Brain pericyte (primary cell): ENCODE results near the gene IL36A.

Experiments
- DNase-seq: peaks from one replicate; pipeline ENCODE4 v3.0.0-alpha.2; 2012; ENCODE audit warnings: low read depth, low spot score

Gene IL36A

DNA sequence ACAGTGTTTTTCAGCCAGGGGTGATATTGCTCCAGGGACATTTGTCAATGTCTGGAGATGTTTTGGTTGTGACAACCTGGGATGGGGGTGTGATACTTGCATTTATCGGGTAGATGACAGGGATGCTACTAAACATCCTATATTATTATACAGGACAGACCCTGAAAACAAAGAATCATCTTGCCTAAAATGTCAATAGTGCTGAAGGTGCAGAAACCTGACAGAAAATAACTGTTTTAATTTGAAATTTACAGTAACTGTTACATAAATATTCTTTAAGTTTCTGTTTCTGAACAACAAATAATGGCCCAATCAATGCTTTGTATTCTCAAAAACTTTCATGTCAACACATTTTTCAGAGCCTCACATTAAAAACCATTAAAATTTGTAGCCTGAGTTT is 2.0 kb downstream of the IL36A start:
- no peak for DNase-seq

DNA sequence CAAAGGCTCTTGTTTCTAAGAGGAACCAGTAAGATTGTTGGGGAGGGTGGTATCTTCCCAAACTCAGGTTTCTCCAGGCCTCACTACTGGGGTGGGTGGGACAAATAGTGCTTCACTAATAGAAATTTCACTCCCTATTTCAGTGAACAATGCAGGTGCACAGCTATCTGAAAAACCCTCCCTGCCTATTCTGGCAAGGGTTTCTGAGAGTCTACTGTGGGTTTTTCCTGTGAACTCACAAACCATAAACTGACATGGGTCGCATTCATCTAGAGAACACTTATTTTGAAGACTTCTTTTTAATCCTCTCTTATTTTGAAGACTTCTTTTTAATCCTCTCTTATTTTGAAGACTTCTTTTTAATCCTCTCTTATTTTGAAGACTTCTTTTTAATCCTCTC is 4.4 kb downstream of the IL36A start:
- no peak for DNase-seq

DNA sequence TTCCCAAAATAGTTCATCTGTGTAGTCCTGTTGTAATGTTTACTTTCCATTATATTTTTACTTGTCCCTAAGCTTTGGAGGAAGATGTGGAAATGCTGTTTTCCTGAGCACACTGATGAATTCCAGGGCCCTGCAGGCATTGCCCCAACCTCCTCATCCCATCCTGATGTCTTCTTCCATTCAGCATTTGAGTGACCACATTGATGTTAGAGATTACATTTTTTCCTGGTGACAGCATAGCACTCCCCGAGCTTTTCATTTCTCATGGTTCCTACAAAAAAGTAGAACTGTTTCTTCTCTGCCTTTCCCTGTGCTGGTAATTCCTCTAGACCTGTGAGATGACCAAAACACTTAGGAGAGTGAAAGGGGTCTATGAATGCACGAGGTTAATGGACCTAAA is 4.8 kb downstream of the IL36A start:
- no peak for DNase-seq

DNA sequence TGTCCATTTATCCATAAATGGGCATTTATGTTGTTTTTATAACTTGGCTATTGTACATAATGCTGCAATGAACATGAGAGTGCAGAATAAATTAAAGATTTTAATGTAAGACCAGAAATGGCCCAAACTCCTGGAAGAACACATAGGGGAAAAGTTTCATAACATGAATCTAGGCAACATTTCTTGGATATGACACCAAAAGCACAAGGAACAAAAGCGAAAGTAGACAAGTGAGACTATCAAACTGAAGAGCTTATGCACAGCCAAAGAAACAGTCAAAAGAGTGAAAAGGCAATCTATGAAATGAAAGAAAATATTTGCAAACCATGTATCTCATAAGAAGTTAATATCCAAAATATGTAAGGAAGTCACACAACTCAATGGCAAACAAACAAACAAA is 5.8 kb downstream of the IL36A start:
- DNase-seq: no peak

DNA sequence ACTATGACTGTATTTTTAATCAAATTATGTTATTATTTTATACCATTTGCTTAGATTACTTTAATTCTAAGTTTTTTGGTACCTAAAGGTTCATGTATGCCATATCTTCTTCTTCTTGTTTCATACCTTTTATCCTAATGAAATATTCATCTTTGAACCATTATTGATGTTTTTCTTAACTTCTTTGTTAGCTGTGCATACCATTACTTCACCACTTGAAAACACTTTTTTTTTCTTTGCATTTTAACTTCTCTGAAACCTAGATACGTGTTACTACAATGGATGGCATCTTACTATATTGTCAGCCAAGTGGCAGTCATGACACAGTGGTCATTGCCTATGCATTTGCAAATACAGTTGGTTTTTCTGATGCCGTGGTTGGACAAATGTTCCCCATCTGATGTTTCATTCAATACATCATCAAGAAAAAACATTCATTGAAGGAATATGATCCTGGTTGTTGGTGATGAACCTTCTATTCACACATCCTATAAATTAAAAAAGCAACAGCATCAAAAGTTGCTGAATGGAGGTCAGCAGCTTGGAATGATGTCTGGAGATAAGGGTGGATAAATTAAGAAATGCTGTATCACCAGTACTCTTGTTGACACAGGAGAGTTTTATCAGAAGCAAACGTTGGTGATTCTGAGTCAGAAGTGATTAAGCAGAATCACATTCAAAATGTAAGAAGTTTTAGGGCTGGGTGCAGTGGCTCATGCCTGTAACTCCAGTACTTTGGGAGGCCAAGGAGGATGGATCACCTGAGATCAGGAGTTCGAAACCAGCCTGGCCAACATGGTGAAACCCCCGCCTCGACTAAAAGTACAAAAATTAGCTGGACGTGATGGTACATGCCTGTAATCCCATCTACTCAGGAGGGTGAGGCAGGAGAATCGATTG is 7.4 kb downstream of the IL36A start:
- no peak for DNase-seq

DNA sequence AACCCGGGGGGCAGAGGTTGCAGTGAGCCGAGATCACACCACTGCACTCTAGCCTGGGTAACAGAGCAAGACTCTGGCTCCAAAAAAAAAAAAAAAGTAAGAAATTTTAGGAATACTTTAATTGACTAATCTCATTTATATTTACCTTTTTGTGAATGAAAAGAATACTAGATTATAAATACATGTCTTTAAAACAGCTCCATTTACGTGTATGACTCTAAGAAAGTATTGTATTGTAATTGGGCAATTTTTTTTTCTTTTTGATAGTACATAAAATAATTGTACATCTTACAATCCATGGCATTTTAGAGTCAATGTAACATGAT is 8.0 kb downstream of the IL36A start:
- DNase-seq: no peak

DNA sequence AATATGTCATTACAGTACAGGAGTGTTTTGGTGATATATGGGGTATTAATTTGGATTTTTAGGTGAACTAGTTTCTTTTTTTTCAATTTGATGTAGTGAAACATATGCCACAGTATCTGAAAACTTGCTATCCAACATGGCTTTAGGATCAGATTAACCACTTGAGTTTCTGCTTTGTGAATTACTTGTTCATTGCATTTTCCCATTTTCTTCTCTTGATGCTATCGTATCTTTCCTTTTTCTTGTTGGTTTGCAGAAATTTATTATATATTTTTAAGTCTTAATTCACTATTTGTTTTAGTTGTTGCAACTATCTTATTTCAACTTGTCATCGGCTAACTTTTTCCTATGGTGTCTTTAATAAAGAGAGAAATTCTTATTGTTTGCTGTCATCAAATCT is 8.8 kb downstream of the IL36A start:
- no peak for DNase-seq

DNA sequence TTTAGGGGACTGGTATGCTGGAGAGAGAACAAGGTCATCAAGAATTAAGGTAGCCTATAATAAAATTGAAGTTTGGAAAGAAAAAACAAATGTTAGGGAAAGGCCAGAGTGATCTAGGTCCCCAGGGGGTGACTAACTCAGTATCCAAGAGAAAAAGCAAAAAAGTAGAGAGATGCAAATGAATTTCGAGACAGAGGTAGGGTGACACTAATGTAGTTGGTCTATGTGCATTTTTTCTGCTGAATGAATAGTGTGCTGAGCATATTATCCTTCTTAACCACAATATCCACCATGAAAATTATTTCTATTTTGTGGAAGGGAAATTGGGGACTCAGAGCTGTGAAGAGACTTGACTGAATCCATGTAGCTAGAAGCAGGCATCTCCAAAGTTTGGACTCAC is 9.8 kb downstream of the IL36A start:
- DNase-seq: no peak

DNA sequence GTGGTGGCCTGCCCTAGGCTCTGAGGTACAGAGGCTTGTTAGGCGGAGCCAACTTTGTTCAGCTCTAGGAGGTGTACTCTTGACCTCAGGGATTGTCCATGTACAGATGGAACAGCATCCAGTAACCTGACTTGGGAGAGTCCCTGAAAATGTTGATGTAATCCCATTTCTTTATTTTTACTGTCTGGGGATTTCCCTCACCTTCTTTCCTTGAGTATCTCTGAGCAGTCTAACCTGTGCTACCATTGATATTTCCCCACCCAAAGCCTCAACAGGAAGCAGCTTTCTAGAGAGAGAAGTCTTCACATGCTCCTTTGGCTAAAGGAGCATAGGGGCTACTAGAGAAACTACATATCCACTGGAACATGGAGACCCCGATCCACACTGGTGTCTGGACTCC is 10.4 kb downstream of the IL36A start:
- no peak for DNase-seq

DNA sequence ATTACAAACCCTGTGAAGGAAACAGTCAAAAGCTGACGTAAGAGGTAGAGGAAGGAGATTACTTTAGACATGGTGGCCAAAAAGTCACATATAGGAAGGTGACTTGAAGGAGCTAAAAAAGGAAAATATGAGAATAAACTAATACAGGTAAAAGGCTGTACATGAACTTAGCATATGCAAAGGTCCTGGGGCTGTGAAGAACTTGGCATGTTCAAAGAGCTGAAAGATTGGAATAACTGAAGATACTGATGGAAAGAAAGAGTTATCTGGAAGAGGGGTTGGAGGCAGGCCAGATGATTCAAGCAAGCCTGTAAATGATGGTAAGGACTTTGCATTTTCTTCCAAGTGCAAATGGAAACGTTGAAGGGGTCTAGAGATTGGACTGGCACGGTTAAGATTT is 13.2 kb downstream of the IL36A start:
- DNase-seq: no peak

DNA sequence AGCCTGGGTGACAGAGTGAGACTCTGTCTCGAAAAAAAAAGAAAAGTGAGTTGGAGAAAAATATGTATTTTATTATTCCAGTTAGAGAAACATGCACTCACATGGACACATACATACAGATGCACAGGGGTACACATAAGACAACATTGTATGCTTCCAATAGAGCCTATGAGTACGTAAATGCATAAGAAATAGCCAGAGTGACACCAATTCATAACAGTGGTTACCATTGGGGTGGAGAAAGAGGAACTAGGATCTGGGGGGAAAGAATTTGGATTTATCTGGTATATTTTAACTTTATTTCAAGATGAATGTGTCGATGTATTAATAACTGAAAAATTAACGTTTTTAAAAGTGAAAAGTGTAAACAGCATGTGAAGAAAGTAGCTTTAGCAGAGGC is 16.1 kb downstream of the IL36A start:
- no peak for DNase-seq

DNA sequence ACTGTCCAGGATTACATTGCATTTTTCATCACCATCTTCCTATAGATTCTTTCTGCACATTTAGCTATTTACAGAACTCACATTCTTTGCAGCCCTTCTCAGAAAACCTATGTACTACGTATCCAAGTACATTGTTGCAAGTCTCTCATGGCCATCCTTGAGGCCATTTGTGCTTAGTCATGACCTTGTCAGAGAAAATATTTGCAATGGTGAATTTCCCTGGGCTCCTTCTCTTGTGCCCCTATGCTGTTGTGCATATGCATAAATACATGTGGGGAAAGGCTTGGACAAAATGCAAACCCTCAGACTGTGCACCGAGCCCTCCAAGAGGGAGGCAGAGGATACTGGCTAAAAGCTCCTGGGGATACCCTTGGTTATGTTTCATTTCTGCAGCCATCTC is 19.5 kb downstream of the IL36A start:
- no peak for DNase-seq

DNA sequence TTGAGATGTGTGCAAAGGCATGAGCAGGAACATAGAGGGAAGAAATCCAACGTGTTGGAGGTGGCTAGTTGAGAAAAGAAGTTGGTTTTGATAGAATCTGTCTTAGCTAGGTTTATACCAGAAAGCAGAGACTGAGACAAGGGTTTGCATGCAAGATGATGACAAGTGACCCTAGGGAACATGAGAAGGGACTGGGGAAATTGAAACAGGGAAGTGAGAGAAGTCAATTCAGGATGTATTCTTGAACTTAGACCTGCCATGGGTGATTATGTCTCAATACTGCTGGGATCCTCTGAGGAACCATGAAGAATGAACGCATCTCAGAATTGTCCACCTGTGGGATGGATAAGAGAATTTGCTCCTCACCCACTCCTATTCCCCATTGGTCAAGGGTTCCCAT is 20.5 kb downstream of the IL36A start:
- DNase-seq: no peak

DNA sequence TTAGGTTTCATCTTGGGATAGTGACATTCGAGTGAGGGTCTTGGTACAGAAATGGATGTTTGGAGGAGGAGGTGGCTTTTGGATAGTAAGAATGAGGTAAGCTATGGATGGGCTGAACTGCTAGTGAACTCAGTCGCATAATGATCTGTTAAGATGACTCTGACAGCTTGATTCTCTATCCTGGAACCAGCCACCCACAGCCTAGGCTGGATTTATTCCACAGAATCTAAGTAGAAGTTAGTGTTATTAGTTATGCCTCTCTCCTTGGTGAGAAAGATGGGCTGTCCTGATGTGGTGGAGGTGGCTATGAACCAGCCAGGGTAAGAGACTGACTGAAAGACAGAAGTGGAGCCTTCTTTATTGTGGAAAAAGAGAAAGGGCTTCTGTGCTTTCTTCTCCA is 22.4 kb downstream of the IL36A start:
- no peak for DNase-seq

DNA sequence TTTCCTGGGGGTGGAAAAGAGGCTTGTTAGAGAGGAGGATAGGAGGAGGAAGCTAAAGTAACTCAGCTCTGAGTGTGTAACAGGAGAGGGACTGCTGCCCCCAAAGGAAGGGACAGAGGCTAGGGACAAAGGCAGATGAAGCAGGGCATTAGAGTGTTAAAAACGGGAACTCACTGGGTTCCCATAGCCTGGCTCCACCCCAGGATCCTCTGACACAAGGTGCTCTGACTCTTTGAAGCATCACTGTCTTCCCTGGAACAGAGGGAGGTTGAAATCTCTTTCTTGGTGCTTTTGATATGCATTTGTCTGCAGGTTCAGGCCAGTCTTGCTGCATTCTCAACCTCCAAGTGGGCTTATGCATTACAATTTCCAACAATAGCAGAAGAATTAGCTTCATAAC is 22.9 kb downstream of the IL36A start:
- DNase-seq: no peak

DNA sequence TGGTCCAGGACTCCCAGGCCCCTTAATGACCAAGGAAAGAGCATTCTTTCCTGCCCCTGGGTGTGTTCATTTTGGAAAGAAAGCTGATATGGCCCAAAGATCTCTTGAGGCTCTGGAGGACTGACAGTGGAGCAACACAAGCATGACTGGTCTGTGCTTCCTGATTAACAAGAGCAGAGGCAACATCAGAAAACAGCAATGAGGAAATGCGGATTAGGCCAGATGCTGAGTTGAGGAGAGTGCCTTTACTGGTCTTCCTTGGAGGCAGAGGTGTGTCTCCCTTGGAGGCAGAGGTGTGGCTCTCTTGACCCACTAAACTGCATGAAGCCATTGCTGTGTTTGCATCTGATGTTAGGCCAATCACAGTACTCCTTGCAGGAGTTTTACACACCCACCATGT is 27.5 kb downstream of the IL36A start:
- no peak for DNase-seq

DNA sequence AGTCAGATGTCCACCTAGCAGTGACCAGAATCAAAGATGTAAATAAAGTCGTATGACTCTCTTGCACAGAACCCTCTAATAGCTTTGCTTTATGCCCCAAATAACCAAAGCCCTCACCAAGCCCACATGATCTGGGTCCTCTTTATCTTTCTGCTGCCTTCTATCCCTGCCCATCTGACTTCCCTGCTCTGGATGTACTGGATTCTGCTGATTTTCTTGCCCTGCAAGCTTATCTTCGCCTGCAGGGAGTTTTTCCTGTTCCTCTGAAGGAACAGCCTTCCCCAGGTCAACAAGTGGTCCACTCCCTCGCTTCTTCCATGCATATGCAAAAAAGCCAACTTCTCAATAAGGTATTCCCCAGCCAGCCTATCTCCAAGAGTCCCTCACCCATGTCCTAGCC is 28.8 kb downstream of the IL36A start:
- DNase-seq: no peak

DNA sequence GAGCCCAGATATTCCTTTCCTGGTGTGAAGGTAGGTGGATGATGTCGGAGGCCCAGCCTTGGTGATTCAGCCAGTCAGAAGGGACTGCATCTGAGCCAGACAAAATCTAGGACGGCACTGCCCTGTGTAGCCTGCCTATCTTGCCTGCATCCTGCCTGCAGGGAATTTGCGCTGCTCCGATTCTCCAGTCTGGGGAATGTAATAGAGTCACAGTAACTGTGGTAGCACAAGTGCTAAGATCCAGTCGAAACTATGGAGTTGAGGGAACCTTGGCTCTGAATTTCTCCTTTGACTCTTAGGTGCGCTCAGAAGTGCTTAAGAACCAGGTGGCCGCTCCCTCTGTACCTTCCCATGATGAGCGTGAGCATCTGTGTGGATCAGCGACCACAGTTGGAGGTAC is 31.5 kb downstream of the IL36A start:
- DNase-seq: no peak

DNA sequence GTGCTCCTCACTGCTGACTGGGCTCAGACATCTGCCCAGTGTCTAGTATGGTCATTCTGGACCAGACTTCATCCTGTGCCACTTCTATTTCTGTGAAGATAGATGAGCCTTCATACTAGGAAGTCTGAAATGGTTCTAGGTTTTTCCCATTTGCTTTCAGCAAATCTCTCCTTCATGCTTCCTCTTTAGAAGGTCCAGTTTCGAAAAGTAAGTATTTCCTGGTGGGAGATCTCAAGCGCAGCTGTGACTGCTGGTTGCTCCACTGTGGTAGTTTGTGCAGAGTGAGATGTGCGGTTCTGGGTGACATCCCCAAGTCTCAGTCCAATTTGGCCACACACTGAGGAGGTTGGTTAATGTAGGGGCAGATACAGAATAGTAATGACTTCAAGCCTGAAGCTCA is 33.0 kb downstream of the IL36A start:
- DNase-seq: no peak

DNA sequence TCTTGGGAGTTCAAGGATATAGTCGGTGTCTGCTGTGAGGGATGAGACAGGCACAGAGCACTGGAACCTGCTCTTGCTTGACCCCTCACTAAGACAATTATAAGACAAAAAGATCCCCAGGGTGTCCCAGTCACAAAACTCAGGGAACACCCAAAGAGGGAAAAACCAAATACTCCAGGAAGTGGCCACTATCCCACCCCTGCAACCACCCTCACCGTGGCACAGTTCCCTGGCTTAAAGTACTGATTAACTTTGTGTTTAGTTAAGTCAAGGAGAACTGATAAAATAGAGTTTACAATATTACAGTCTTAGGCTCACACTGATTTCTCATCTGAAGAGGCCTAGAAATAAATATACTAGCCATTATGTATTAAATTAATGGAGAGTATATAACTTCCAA is 33.9 kb downstream of the IL36A start:
- no peak for DNase-seq

DNA sequence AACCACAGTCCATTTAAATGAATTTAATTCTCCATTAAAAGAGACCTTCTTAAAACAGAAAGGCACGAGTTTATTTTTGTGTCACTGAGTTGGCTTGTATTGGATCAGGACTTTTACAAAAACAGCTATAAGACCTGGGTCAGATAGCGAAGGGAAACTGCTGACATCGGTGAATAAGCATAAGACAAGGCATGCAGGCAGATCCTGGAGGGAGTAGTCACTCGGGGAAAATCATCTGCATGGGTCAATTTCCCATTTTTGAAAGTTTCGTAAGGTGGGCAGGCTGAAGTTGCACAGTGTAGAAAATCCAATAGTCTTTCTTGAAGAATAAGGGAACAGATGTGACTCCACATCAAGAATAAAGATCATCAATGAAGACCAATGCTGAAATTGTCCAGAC is 34.5 kb downstream of the IL36A start:
- no peak for DNase-seq

DNA sequence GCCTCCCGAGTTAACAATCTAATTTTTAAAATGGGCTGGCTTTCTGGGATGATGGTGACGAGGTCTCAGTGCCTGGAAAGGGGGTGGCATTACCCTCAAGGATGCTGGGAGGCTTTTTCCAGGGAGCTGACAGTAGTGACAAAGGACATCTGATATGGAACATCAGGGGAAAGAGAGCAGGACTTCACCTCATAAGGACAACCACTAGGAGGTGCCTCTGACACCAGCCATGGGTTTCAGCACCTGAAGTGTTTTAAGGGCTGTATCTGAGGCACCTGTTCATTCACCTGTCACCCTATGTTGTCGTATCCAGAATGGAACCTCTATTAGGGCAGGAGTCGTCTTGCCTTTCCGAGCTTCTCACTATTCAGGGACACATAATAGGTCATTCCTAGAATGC is 36.6 kb downstream of the IL36A start:
- DNase-seq: no peak

DNA sequence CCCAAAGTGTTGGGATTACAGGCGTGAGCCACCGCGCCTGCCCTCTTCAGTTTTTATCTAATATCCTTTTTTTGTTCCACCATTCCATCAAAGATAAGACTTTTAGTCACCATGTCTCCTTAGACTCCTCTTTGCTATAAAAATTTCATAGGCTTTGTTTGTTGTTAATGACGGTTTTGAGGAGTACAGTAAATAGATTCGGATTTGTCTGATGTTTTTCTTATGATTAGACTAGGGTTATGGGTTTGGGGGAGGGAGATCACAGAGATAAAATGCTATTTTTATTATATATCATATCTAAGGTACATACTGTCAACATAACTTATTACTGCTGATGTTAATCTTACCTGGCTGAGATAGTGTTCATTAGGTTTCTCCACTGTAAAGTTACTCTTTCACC is 41.2 kb downstream of the IL36A start:
- DNase-seq: no peak
